DND-41 (cell line): ENCODE measurements around the gene APOL3.

Source experiments
- EZH2 ChIP-seq: IDR thresholded peaks from 3 replicates; pipeline ENCODE4 v1.6.1; 2012; ENCODE audit warnings: borderline replicate concordance, low read depth, mild to moderate bottlenecking, moderate library complexity, low read length, inconsistent platforms; ENCODE audit not compliant: severe bottlenecking
- TF ChIP-seq, protein P1 (sequence below): IDR thresholded peaks from 2 replicates; pipeline ENCODE4 v1.5.1; 2012; ENCODE audit warnings: borderline replicate concordance, low read length, moderate library complexity, mild to moderate bottlenecking; ENCODE audit not compliant: poor library complexity, severe bottlenecking; ENCODE audit errors: extremely low read depth

DNA sequence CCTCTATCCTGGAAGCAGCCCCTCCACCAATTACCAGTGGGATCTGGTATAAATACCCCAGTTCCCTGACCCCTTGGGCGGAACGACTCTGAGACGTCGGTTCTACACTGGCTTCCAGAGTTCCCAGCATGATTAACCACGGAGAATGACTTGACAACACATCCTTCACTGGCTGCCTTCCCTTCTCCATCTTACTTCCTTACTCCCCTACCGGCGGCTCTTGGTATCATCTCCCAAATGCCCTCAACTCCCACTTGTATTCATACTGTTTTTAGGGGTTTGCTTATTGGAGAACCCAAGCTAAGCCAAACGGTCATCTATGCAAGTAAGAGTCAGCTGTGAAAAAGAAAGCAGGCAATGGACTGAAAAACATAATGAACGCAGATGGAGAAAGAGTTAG, 56.1 kb downstream of the APOL3 start:
- TF ChIP-seq, protein P1, sequence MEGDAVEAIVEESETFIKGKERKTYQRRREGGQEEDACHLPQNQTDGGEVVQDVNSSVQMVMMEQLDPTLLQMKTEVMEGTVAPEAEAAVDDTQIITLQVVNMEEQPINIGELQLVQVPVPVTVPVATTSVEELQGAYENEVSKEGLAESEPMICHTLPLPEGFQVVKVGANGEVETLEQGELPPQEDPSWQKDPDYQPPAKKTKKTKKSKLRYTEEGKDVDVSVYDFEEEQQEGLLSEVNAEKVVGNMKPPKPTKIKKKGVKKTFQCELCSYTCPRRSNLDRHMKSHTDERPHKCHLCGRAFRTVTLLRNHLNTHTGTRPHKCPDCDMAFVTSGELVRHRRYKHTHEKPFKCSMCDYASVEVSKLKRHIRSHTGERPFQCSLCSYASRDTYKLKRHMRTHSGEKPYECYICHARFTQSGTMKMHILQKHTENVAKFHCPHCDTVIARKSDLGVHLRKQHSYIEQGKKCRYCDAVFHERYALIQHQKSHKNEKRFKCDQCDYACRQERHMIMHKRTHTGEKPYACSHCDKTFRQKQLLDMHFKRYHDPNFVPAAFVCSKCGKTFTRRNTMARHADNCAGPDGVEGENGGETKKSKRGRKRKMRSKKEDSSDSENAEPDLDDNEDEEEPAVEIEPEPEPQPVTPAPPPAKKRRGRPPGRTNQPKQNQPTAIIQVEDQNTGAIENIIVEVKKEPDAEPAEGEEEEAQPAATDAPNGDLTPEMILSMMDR: no peak
- no peak for TF ChIP-seq EZH2
